Activated T-cell treated with anti-CD3 and anti-CD28 coated beads for 1 hour (primary cell): ENCODE data around the gene MBTPS1.

Source experiments
- DNase-seq: peaks from one replicate; pipeline ENCODE4 v3.0.0-alpha.2; 2020; ENCODE audit warnings: low read depth

MBTPS1 gene

DNA sequence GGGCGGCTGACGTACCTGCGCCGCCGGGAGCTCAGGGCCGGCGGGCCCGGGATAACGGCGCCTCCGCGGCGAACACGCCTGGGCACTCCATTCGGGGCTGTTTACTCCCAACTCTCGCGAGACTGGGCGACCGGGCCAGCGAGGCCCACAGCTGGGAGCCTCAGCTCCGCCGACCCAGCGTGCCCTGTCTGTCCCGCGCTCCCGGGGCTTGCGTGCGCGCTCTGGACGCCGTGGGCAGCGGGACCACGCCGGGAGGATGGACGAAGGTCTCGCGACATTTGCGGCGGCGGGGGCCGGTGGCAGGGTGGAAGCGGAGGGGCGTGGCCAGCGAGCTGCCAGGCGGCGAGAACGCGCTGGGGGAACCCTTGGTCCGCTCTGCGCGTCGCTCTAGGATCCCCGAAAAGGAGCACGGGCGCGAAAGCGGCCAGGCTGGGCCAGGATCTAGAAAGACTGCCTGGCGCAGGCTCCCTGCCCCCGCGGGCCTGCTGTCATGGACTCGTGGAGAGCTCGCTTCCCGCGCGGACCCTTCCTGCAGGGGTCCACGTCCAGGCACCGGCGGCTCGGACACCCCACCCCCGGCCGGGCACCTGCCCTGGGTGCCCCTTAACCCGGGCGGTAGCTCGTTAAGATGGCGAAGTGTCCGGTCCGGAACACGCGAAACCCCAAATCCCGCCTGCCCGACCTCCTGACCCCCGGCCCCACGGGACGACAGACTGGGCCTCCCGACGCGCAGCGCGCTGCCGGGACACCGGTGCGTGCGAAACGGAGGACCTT lies at the start of gene MBTPS1:
Gene MBTPS1 (minus strand): TSS at position 223 of the 774 bp plus-strand sequence. CDS start 15,159 bp downstream, outside the sequence.
- DNase-seq, result peak; percentile 97

DNA sequence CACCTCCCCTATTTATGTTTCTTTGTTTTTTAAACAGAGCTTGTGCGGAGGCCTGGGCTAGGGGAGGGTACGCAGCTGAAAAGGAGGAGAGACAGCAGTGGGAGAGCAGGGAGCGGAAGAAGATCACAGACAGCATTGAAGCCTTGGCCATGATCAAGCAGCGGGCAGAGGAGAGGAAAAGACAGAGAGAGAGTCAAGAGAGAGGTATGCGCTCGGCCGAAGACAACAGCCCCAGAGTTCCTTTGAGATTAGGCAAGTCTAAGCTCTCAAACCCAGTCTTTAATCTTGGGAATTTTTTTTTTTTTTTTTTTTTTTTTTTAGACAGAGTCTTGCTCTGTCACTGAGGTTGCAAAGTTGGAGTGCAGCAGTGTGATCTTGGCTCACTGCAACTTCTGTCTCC lies 49.0 kb upstream of the MBTPS1 start:
- DNase-seq, result no peak

DNA sequence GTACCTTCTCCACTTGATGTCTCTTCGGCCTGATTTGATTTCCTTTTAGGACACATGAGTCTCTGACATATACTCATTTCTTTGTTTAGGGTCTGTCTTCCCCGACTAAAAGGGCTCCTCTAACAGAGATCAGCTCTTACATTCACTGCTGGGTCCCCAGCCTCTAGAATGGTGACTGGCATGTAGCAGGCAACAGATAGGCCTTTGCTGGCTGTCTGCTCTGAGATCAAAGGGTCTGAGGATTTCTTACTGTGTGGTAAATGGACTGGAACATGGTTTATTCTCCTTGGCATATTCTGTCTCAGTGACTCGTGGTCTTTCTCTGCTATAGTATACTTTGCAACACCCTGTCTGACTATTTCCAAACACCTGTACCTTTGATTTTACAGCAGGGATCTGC lies 45.1 kb upstream of the MBTPS1 start:
- DNase-seq, result no peak

DNA sequence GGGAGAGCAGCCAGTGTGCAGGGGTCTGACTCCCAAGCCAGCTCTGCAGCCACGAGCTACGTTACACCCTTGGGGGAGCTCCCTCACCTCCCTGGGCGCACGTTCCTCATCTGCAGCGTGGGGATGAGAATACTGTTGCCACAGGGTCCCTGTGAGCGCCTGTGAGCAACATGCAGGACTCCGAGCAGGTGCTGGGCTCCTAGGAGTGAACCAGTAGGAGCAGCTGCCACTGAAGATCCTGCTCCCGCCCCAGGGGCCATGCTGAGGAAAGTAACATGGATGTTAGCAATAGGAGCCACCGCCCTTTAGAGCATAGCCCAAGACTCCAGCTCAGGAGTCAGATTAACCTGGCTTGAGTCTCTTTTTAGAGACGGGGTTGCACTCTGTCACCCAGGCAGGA lies 44.3 kb upstream of the MBTPS1 start:
- DNase-seq, result no peak

DNA sequence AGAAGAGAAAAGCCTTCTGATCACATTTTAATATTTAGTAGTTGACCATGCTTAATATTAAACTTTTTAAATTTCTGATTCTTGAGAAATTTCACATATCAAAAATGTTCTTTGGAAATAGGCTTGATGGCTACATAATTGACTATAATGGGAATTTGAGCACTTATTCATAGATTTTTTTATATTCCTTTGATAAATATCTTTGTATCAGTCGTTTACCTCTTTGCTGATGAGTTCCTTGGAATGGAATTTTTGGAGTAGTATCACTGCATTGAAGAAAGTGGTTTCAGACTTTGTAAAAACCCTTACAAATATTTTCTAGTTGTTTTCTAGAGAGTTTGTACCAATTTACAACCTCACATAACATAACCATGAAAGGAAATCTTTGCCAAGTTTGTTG lies 43.1 kb upstream of the MBTPS1 start:
- no peak for DNase-seq

DNA sequence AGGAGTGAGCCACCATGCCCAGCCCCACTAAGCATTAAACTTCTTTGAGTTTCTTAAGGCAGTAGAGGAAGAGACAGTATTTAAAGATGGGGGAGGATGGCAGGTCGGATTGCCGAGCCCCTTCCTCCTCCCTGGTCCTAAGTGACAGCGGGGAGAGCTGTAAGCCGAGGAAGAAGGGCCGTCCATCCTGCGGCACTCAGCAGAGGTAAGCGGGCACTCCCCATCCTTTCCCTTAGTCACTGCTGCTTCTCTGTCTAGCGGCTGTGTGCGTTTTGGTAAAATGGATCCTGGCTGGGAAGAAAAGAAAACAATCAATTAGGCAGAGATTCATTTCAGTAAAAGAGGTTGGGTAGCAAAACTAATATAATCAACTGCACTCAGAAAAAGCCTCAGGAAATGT lies 42.3 kb upstream of the MBTPS1 start:
- no peak for DNase-seq

DNA sequence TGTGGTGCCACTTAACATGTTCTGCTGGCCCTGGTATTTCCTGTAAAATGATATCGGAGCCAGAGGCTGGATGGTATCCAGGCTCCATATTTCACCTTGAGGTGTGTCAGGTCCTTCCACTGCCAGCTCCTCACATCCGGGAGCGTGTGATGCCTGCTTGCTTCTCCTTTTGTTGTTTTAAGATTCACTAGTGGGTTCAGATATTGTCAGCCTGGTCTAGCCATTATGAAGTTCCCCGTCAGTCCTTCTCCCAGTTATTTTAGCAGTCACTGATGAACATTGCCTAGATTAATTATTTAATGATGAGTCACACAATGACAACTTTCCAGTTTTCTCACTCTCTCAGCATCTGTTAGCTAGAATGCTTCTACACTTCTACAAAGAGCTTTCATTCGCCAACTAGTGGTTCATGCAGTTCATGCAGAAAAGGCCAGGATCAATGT lies 39.6 kb upstream of the MBTPS1 start:
- no peak for DNase-seq

DNA sequence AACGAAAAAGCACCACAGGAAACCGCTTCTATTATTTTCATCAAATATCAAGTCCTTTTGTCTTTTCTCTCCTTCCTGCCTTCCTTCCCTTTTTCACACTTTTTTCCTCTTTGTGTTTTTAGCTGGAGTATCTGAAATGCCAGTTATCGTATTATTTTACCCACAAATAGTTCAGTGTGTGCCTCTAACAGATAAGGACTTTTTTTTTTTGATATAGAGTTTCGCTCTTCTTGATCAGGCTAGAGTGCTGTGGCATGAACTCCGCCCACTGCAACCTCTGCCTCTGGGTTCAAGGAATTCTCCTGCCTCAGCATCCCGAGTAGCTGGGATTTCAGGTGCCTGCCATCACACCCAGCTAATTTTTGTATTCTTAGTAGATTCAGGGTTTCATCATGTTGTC lies 39.0 kb upstream of the MBTPS1 start:
- DNase-seq, result no peak

DNA sequence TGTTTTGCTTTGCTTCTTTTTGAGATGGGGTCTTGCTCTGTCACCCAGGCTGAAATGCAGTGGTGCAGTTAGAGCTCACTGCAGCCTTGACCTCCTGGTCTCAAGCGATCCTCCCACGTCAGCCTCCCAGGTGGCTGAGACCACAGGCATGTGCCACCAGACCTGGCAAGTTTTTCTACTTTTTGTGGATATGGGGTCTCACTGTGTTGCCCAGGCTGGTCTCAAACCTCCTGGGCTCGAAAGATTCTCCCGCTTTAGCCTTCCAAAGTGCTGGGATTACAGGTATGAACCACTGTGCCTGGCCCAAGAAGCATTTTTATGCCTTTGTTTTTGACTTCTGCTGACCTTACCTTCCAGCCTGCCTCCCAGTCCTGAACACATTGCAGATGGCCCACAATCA lies 38.5 kb upstream of the MBTPS1 start:
- DNase-seq, result no peak

DNA sequence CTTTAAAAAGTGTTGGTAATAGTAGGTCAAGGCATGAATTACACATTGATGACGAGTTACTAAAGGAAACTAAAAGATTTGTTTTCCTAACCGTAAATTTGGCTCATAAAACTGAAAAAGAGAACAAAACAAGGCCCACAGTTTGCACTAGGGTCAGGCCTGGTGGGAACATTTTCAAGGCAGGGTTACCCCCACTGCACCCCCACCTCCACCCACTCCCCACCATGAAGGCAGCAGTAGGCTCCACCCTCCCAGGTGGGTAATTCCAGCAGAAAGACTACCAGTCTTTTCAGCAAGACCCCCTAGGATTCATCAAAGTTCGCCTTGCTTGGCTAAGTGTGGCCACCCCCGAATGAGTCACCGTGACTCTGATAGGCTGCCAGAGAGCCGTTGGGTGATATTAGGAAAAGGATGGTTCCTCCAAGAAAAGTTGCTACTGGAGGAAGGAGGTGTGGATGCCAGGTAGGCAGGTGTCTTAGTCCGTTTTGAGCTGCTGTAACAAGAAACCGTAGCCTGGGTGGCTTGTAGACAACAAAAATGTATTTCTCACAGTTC lies 37.0 kb upstream of the MBTPS1 start:
- no peak for DNase-seq

DNA sequence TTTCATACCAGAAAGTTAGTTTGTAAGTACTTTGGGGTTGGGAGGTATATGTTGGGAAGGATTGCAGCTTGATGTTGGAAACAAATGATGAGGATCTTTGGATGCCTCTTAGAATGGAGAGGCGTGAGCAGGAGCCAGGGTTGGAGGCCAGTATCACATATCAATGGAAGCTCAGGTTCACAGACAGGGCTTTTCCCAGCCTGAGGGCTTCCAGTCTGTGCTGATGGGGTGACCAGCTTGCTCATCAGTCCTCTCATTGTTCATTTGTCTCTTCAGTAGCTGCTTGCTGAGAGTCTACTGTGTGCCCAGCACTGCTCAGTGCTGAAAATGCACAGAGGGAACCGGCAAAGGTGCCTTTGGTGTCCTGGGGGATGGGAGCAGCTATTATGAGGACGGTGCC lies 34.2 kb upstream of the MBTPS1 start:
- DNase-seq, result no peak

DNA sequence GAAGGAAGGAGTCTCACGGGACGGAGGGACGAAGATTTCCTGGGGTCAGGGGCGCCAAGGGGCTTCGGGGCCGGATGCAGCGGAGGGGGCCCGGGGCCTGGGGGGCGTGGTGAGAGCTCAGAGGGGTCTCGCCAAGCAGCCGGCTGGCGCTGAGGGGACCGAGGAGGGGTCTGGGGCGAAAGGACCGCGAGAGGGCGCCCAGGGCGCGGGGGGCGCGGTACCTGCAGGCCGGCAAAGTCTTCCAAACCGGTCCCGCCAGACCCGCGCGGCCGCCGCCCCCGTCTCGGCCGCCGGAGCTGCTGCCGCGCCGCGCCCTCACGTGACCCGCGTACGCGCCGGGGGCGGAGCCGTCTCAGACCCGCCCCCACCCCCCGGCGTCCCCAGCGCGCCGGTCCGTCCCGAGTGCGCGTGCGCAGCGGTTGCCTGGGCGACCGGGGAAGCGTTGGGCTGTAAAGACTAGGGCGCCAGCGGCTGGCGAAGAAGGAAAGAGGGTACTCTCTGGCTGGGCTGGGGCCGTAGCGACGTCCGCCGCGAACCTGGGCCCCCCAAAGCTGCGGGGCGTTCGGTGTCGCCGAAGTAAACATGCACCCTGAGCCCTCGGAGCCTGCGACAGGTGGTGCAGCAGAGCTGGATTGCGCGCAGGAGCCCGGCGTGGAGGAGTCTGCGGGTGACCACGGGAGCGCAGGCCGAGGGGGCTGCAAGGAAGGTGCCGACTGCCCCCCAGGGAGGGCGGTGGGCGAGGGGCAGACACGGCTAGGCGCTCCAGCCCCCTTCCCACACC lies 28.3 kb upstream of the MBTPS1 start, which contains the start of the genes DNAAF1 and HSDL1:
Gene DNAAF1 (plus strand): TSS at position 450 of the 781 bp plus-strand sequence. CDS start 133 bp downstream, at position 583.
Gene HSDL1 (minus strand): TSS at position 319 of the 781 bp plus-strand sequence. CDS start 13,856 bp downstream, outside the sequence.
- DNase-seq, result peak; percentile 98

DNA sequence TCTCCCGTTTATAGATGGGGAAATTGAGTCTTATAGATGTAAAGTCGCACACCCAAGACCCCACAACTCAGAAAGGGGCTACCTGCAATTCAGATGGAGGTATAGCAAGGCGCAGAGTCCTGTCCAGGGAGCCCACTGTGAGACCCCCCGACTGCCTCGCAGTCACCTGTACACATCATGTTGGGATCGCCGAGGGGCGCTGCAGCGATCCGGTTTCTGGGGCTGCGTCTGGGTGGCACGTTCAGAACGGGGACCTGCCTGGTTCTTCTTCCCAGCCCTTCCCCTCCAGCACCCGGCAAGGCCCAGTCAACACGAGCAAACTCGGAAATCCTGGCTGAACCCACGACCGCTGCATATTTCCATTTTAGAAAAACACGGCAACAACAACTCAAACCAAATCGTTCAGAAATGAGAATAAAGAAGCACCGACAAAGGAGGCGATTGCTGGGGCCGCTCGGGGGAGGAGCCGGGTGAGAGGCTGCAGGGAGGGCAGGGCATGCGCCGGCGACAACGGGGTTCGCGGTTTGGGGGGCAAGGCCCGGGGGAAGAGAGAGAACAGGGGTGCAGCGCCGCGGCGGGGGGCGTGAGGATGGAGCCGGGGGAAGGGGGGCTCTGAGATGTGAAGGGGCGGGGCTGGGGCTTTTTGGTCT lies 27.6 kb upstream of the MBTPS1 start:
- DNase-seq, result peak; percentile 14

DNA sequence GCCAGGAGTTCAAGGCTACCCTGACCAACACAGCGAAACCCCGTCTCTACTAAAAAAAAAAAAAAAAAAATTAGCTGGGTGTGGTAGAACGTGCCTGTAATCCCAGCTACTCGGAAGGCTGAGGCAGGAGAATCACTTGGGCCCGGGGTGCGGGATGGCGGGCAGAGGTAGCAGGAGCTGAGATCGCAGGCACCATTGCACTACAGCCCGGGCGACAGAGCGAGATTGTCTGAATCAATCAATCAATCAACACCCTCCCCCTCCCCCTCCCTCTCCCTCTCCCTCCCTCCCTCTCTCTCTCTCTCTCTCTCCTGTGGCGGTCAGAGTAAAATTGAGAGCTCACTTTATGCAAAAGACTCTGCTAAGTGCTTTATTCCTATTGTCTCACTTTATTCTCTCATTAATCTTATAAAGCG lies 27.1 kb upstream of the MBTPS1 start:
- DNase-seq, result no peak

DNA sequence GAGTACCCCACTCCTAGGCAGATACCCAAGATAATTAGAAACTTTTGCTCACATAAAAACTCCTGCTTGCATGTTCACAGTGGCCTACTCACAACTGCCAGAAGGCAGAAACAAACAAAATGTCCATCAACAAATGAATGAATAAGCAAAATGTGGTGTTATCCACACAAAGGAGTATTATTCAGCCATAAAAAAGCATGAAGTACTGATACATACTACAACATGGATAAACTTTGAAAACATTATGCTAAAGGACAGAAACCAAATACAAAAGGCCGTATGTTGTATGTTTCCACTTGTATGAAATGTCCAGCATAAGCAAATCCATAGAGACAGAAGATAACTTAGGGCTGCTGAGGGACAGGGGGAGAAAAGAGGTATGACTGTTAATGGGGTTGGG lies 26.3 kb upstream of the MBTPS1 start:
- DNase-seq, result no peak

DNA sequence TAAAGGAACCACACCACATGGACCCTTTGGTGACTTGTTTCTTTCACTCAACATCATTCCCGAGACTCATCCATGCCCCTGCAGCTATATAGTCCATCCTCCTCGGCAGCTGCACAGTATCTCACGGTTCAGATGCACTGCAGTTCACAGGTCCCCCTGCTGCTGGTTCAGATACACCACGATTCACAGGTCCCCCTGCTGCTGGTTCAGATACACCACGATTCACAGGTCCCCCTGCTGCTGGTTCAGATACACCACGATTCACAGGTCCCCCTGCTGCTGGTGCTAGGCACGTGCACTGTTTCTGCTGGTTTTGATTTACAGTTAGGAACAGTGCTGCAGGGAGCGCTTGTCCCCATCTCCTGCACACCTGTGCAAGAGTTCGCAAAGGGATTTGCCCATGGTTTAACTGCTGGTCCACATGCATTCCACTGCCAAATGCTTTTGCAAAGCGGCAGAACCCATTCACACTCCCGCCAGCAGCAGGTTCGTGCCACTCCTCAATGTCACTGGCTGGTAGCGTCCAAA lies 24.5 kb upstream of the MBTPS1 start:
- DNase-seq, result no peak

DNA sequence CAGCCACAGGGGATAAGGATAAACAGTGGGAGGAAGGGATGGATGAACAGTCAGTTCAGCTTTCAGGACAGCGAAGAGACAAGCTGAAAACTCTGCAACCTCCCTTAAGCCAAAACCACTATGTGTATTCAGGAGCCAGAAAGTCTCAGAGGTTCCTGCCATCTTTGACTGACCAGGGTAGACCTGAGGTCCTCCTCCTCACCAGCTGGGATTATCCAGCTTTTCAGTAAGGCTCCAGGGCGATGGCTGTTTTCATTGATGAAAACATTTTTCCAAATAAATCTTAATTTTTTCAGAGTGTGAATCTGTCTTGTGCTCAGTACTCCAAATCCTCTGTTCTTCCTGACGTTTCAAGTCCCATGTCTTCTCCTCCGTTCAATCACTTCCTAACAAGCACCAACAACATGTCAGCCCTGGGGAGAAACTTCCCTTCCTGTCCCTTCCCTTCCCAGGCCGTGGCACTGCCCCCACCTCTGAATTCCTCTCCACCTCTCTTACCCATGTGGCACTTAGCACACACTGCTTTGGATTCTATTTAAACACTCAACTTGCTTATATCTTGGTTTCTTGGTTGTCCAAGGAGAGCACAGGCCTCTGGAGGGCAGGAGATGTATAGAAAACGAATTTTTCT lies 23.0 kb upstream of the MBTPS1 start:
- DNase-seq, result no peak

DNA sequence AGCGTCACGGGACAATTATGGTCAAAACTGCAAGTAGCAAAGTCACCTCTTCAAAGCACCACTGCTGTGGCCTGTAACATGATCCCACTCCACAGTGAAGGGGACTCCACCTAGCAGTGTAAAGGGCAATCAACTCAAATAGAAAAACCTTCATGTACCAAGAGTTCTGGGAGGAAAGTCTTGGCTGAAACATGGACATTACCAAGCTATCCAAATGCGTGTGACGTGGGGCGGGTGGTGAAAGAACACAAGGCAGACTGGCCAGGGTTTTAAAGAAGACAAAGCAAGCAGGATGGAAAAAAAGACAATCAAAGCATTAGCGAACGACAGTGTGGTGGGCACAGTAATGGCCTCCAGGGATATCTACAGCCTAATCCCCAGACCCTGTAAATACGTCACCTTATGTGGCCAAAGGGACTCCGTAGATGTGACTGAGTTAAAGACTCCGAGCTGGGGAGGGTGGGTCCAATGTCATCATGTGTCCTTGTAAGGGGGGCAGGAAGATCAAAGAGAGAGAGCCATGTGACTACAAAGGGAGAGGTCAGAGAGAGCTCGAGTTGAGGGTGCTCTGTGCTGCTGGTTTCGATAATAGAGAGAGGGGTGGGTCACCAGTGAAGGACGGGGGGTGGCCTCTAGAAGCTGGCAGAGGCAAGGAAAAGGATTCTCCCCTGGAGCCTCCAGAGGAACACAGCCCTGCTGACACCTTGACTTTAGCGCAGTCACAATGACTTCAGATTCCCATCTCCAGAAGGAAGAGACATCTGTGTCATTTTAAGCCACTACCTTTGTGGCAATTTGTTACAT lies 22.3 kb upstream of the MBTPS1 start:
- DNase-seq, result no peak

DNA sequence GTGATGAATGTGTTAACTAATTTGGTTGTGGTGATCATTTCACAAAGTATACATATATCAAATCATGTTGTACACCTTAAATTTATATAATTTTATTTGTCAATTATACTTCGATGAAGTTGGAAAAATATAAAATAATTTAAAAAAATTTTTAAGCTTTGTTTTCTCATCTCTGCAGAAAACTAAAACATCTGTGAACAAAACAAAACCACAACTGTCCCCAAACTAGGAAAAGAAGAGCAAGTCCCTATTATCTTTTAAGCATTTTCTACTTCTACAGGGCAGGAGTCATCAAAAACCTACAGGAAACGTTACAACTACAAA lies 21.7 kb upstream of the MBTPS1 start:
- no peak for DNase-seq

DNA sequence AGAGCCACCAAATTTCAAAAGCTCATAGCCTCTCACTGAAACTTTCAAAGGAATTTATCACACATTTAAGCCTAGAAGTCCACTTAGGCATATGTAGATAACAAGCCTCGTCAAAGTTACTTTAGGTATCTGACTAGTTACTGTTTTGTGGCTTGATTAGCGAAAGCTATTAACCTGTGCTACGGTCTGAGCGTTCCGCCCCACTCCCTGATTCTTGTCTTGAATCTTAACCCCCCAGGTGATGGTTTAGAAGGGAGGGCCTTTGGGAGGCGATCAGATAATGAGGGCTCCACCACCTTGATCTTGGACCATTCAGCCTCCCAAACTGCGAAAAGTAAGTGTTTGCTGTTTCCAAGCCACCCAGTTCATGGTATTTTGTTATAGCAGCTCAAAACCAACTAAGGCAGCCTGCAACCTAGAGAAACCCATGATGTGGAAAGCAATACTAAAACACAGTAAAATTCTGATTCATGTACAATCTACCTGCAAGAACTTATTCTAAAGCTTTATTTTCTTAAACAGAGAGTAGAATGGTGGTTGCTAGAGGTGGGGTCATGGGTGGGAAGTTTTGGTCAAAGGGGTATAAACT lies 21.1 kb upstream of the MBTPS1 start:
- DNase-seq, result no peak
